ENCODE measurements around the gene TMEM17.

The TMEM17 gene

DNA sequence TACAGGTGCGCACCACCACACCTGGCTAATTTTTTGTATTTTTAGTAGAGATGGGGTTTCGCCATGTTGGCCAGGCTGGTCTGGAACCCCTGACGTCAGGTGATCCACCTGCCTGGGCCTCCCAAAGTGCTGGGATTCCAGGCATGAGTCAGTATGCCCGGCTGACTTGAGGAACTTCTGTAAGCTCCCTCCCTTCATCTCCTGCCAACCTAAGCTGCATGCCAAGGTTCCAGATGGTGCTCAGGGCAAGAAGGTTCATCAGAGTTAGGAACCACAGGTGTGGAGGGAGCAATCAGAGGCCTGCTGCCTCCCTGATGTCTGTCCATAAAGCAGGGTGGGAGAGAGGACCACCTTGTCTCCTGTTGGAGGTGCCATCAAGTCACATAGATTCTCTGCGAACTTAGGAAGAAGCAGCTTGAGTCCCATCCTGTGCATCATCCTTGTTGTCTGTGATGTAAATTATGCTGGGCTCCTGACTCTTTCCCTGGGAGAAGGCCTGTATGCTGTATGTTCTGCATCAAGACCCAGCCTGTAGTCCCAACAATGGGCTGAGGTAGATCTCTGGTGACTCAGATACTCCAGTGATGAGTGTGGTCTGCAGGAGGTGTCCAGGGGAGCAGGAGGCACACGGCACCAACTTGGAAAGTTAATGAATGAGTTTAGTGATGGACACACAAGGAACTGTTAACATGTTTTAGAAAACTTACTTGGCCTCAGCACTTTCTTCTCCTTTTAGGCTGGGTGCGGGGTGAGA, 53.1 kb downstream of the TMEM17 start:
- DNase-seq, result no peak

DNA sequence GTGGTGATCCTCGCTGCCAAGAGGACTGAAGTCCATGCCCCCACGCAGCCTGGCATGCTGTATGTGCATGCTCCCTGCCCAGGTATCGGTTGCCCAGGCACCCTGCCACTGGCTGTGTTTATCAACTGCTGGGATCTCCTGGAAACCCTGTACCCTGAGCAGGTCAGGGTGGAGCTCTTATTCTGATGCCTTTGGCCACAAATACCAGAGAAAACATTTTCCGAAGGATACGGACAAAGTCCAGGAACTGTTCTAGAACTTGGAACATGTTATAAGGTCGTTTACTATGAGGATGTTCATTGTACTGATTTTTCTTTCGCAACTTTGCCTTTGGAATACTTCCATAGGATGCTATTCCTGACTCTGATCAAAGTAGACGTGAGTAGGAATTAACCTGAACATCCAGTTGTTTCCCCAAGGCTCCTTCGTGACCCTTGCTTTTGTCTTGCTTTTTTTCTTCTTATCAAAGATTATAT, 55.2 kb downstream of the TMEM17 start:
- no peak for DNase-seq

Measured in amniotic stem cell (primary cell).